K562 (cell line): Measurements from ENCODE around the gene CCL21. TPM values are rescaled to one million over a fixed set of nuclear protein-coding genes. Genes with fewer than 3 reads are reported as not detected.

Experiments used
- ATAC-seq: fragments of 200-7000 bp; cut with Tn5 transposase; 3 replicates; pipeline ENCODE4 v1.9.1; 2020; ENCODE audit warnings: moderate library complexity
- BruUV-seq: library from RNA; stranded (reverse); fragments of 400-500 nt; replicated peaks from 2 replicates; lab custom pipeline; 2021; lab: Mats Ljungman, UMichigan
- CTCF ChIA-PET: fragments of 300-600 bp; formaldehyde crosslinking; extraction: SDS; loops from one replicate; lab custom pipeline; 2021; ENCODE audit warnings: low intra/inter-chr PET ratio; lab: Yijun Ruan, JAX
- POLR2A ChIA-PET: fragments of 300-600, 350-650 bp; sonication (Branson Sonifier 250); formaldehyde crosslinking; extraction: SDS; loops from one replicate; lab custom pipeline; 2021; ENCODE audit warnings: antibody characterized with exemption, inconsistent platforms; lab: Yijun Ruan, JAX
- DNase-seq, 4 experiments: peaks; one replicate each; pipeline versions ENCODE4 v3.0.0 to v3.0.0-alpha.2; 2011 to 2018; ENCODE audit warnings: low spot score in 3 of 4, mixed read lengths in 3 of 4; ENCODE audit errors: extremely low read depth in 1 of 4
- FAIRE-seq: peaks from 2 replicates; lab custom pipeline; 2011; peaks lifted over from hg19 to GRCh38; lab: Jason Lieb, UNC
- H2AFZ ChIP-seq: 2 replicates; pipeline ENCODE4 v1.6.0; 2011; ENCODE audit warnings: low read depth, low read length, control low read depth, inconsistent platforms
- H3K27ac ChIP-seq: fragments of 200-600 bp; 3 replicates; pipeline ENCODE4 v1.8.0; 2011; ENCODE audit warnings: low read depth, mild to moderate bottlenecking, control low read depth, inconsistent platforms, low read length, moderate library complexity, mixed read lengths; ENCODE audit errors: extremely low read depth
- H3K27me3 ChIP-seq, 2 experiments: fragments of 300-600 bp in 1 of 2; 2 replicates in 1 of 2; 3 replicates in 1 of 2; pipeline versions ENCODE4 v1.6.0 to v1.8.0; 2011; ENCODE audit warnings: inconsistent platforms in 2 of 2, low read length in 2 of 2, mild to moderate bottlenecking in 1 of 2, mixed read lengths in 1 of 2, moderate library complexity in 1 of 2; ENCODE audit not compliant: control insufficient read depth in 2 of 2, insufficient read depth in 2 of 2
- H3K36me3 ChIP-seq: fragments of 300-600 bp; 3 replicates; pipeline ENCODE4 v1.8.0; 2011; ENCODE audit warnings: mild to moderate bottlenecking, low read length, inconsistent platforms; ENCODE audit not compliant: control insufficient read depth, insufficient read depth
- H3K4me1 ChIP-seq, 2 experiments: fragments of 200-600 bp in 1 of 2; replicated peaks in 1 of 2; 2 replicates in 1 of 2; 3 replicates in 1 of 2; pipeline versions ENCODE4 v1.5.1 to v1.8.0; 2011; ENCODE audit warnings: inconsistent platforms in 2 of 2, low read length in 2 of 2, mild to moderate bottlenecking in 1 of 2, mixed read lengths in 1 of 2, moderate library complexity in 1 of 2; ENCODE audit not compliant: control insufficient read depth in 2 of 2, insufficient read depth in 2 of 2
- H3K4me2 ChIP-seq: 2 replicates; pipeline ENCODE4 v1.6.1; 2011; ENCODE audit warnings: low read length, control low read depth, inconsistent platforms, mixed read lengths; ENCODE audit not compliant: insufficient read depth
- H3K4me3 ChIP-seq: fragments of 200-600 bp; sonication (generic), shearing (Covaris generic); 2 replicates; pipeline ENCODE4 v1.5.1; 2016; ENCODE audit warnings: control low read depth, inconsistent platforms
- H3K79me2 ChIP-seq: fragments of 200-600 bp; 3 replicates; pipeline ENCODE4 v1.8.0; 2011; ENCODE audit warnings: low read length, inconsistent platforms; ENCODE audit not compliant: control insufficient read depth, insufficient read depth
- H3K9ac ChIP-seq, 2 experiments: 2 replicates each; pipeline versions ENCODE4 v1.6.0 to v1.6.1; 2011; ENCODE audit warnings: low read depth in 2 of 2, low read length in 2 of 2, control low read depth in 1 of 2, inconsistent platforms in 1 of 2, mild to moderate bottlenecking in 1 of 2, mixed read lengths in 1 of 2; ENCODE audit not compliant: insufficient read depth in 1 of 2
- H3K9me1 ChIP-seq: one replicate; pipeline ENCODE4 v1.6.0; 2011; ENCODE audit warnings: inconsistent platforms, mild to moderate bottlenecking, low read length, moderate library complexity; ENCODE audit not compliant: control insufficient read depth, insufficient read depth
- H3K9me3 ChIP-seq: replicated peaks from 2 replicates; pipeline ENCODE4 v1.5.1; 2011; ENCODE audit warnings: low read depth, low read length, inconsistent platforms; ENCODE audit not compliant: control insufficient read depth, insufficient read depth
- H4K20me1 ChIP-seq: replicated peaks from 2 replicates; pipeline ENCODE4 v1.6.1; 2011; ENCODE audit warnings: low read length, inconsistent platforms, mixed read lengths; ENCODE audit not compliant: control insufficient read depth, insufficient read depth
- MAFK ChIP-seq: IDR thresholded peaks from 2 replicates; pipeline ENCODE4 v1.6.1; 2011; ENCODE audit warnings: low read length, improper control_type of control experiment
- ZNF316 ChIP-seq: fragments of 450-650 bp; IDR thresholded peaks from 2 replicates; pipeline ENCODE4 v1.6.1; 2016
- ZNF740 ChIP-seq, 3 experiments: fragments of 200-800 bp in 1 of 3; sonication (Bioruptor generic) in 1 of 3; sonication (generic) in 1 of 3; formaldehyde crosslinking in 1 of 3; IDR thresholded peaks; 2 replicates each; pipeline versions ENCODE4 v1.6.1 to v1.8.0; 2016 to 2022; ENCODE audit warnings: mild to moderate bottlenecking in 2 of 3, missing compliant biosample characterization in 2 of 3, missing genetic modification characterization in 2 of 3, missing genetic modification reagents in 1 of 3
- WGBS: fragments of 100-300 bp; shearing (Covaris generic); methylation state at CpG from one replicate; pipeline ENCODE4 v1.1.6; 2016; ENCODE audit warnings: low coverage, mixed read lengths; ENCODE audit not compliant: insufficient coverage; ENCODE audit errors: missing lambda C conversion rate; 5-methylcytosine and 5-hydroxymethylcytosine counted together
- in situ Hi-C: fragments of 300-500 bp; cut with MboI; formaldehyde crosslinking; loops from 4 replicates; pipeline ENCODE4 v1.15.0; 2018; ENCODE audit warnings: inconsistent platforms, mixed read lengths
- intact Hi-C: fragments of 100-400 bp; cut with micrococcal nuclease; formaldehyde crosslinking; loops from 2 replicates; pipeline ENCODE4 v1.14.2; 2022
- polyA plus RNA-seq, 8 experiments: library from polyadenylated mRNA; depleted of rRNA in 4 of 8; stranded (reverse) in 5 of 8; unstranded in 3 of 8; fragments of >200 nt; fragmentation: Nextera tagmentation in 2 of 8; fragmentation: Illumina TruSeq in 1 of 8; extraction: Ambion mirVana in 2 of 8; extraction: Trizol in 1 of 8; gene quantifications; 2 replicates each; pipeline versions ENCODE4 v1.2.1 to v1.2.3, GENCODE V29; 2011 to 2014; ENCODE audit warnings: inconsistent platforms in 1 of 8, missing spikeins in 1 of 8
- total RNA-seq, 7 experiments: library from RNA; depleted of rRNA in 6 of 7; stranded (reverse); fragments of >200 nt in 6 of 7; fragmentation: Illumina TruSeq in 2 of 7; extraction: Trizol in 2 of 7; gene quantifications; 2 replicates each; pipeline versions ENCODE4 v1.2.1 to v1.2.3, GENCODE V29; 2011 to 2021; ENCODE audit warnings: low replicate concordance in 1 of 7

CCL21 gene
- total and polyA plus RNA-seq, 9 of the 15 experiments (the other 6 are each of a cell fraction or from before 2014, with no cell fraction given): not detected

GRCh38 chr9:34669809-34670562 lies 40.0 kb downstream of the CCL21 start:
- intact Hi-C loops: no loop called here
- Histone ChIP-seq H3K27ac (no peak overlapping the region), H3K79me2 (peaks cover 28% of the 10 kb centered on the region), H3K4me1 (peaks cover 6% of the 10 kb centered on the region in 2 experiments; a peak in 4 of 5 replicates), H3K4me2 (no peak overlapping the region), H3K36me3 (peaks cover 14% of the 10 kb centered on the region; the same call in 2 of the 3 replicates), H3K27me3 (no peaks in the 10 kb centered on the region), H3K9me1 (no peaks in the 10 kb centered on the region), H4K20me1 (0 out of 2 replicates have a peak, but pooled peaks cover 4% of the 10 kb centered on the region), H3K4me3 (no peak overlapping the region), H3K9me3 (no peaks in the 10 kb centered on the region), H2AFZ (no peak overlapping the region), H3K9ac (no peak overlapping the region)
- CTCF ChIA-PET: no interaction called here
- no TSS peak for BruUV-seq
- ATAC-seq (no peak), DNase-seq (no peak), FAIRE-seq (no peak)
- TF ChIP-seq ZNF740 (CRISPR knock-in tag; IDR thresholded peaks at IDR 0.05) (no peak), ZNF740 (tag; IDR thresholded peaks at IDR 0.05) (no peak), MAFK (peak; percentile 14; the same call in 1 of the 2 replicates), ZNF316 (peak; percentile 55)
- POLR2A ChIA-PET: no interaction called here
- in situ Hi-C loops: no loop called here
- 56% methylated on average over 5 of the region's 5 CpGs for WGBS
